HG02852 (cell line): Measurements from ENCODE around the gene RORB.

Experiments used
- ATAC-seq: cut with Tn5 transposase; IDR thresholded peaks from one replicate; pipeline ENCODE4 v1.9.1; 2021; ENCODE audit warnings: mild to moderate bottlenecking, moderate library complexity; ENCODE audit not compliant: unreplicated experiment

The RORB gene

DNA sequence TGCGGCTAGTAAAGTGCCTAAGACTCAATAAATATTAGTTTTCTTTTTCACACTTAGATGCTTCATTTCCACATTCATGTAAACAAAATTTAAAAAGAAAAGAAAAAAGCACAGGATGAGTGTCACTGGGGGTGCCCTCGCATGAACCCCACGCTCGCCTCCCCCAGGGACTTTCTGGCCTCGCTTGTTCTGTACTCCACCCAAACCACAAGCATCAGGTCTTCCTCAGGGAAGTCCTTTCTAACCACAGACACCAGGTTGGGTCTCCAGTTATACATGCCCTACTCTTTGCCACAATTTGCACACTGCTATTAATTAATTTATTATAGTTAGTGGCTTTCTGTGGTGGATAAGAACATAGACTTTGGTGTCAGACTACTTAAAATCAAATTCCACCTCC is 92.4 kb downstream of the RORB start:
- ATAC-seq, result peak; percentile 61

DNA sequence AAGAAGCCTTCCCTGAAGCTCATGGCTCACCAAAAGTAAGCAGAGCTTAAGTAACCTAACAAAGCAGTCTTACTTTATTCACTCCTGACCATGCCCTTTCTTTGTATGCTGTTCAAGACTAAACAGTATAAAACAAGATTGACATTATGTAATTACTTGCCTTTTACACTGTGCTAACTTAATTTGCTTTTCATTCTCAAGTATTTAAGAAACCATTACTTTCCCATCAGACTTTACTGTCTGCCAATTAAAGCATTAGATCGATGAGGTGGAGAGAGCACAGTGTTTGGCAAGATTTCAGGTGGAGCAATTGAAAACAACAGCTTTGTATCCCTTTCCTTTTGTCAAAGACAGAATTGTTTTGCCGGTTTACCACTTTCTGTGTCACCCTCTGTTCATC is 98.2 kb downstream of the RORB start:
- ATAC-seq, result no peak

GRCh38 chr9:74598874-74599273 is 101.7 kb downstream of the RORB start:
- ATAC-seq, result no peak

DNA sequence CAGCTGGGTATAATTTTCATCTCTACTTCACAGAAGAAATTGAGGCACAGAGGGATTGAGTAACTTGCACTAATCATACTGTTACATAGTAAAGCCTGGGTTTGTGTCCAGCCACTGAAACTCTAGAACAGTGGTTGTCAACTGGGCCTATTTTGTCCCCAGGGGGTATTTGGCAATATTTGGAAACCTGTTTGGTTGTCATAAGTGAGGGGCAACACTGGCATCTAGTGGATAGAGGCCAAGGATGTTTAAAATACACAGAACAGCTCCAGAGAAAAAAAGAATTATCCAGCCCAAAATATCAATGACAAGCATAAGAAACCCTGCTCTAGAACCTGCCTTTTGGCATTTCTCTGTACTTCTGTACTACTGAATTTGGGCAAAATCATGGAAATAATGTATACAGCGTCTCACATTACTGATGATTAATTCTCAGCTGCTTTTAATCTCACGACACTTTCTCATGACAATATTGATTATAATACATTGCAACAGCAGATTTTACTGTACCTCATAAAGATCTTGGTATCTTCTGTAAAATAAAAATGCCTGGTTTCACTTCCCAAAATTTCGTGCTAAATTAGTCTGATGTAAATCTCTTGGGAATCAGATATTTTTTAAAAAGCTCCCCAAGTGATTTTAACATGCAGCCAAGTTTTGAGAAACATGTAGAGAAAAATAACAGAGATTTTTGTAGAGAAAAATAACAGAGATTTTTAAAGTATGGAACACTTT is 112.7 kb downstream of the RORB start:
- ATAC-seq, result no peak

DNA sequence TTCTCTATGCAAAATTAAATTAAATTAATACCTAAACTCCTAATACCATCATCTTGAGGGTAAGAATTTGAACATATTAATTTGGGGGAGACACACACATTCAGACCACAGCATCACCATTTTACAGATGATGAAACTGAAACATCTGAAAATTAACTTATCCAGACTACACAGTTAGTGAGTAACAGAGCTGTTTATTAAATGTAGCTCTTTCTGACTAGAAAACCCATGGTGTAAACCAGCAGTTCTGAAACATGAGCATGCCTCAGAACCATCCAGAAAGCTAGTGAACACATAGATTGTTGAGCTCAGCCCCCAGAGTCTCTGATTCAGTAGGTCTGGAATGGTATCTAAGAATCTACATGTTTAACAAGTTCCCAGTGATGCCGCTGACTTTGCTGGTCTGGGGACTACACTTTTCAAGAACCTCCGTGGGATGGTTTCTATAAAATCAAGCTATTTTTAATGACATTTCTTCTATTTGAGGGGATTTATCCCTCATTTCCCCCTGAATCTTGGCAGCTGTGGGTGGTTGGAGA is 113.5 kb downstream of the RORB start:
- ATAC-seq, result no peak

GRCh38 chr9:74630228-74630627 is 133.1 kb downstream of the RORB start:
- no peak for ATAC-seq

DNA sequence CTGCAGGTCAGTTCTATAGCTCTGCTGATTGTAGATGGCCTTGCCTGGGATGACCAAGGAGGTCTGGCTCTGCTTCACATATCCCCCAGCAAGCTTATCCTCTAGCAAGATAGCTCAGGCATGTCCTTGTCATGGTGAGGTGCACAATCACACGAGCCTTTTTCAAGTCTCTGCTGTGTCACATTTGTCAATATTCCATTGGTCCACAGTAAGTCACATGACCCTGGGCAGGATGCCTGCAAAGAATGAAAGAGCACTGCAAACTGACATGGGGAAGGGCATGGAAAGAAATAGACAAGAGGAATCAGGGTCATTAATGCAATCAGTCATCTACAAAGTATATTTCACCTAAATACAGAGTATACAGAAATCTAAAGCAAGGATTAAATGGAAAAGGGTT is 142.0 kb downstream of the RORB start:
- ATAC-seq, result no peak

DNA sequence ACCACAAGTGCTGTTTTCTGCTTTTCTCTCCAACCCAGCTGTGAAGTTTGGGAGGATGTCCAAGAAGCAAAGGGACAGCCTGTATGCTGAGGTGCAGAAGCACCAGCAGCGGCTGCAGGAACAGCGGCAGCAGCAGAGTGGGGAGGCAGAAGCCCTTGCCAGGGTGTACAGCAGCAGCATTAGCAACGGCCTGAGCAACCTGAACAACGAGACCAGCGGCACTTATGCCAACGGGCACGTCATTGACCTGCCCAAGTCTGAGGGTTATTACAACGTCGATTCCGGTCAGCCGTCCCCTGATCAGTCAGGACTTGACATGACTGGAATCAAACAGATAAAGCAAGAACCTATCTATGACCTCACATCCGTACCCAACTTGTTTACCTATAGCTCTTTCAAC is 145.2 kb downstream of the RORB start:
- ATAC-seq, result no peak

- ATAC-seq, result no peak
Measured at GRCh38 chr9:74643303-74643923, 146.3 kb downstream of the RORB start.

DNA sequence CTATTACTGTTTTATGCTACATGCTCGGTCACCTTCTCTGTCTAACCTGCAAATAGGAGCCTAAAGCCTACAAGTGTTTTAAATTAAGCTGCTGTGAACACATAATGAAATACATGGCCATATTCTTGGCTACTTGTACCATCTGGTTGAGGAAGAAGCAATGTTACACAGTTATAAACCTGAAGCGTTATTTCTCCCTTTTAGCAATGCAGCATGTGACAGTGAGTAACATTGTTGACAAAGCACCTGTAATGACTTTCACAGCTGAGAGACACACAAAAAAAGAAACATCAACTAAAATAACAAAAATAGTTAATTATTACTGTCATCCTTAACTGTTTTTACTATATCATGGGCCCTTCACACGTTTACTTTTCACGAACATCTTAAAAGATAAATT is 146.9 kb downstream of the RORB start:
- no peak for ATAC-seq

DNA sequence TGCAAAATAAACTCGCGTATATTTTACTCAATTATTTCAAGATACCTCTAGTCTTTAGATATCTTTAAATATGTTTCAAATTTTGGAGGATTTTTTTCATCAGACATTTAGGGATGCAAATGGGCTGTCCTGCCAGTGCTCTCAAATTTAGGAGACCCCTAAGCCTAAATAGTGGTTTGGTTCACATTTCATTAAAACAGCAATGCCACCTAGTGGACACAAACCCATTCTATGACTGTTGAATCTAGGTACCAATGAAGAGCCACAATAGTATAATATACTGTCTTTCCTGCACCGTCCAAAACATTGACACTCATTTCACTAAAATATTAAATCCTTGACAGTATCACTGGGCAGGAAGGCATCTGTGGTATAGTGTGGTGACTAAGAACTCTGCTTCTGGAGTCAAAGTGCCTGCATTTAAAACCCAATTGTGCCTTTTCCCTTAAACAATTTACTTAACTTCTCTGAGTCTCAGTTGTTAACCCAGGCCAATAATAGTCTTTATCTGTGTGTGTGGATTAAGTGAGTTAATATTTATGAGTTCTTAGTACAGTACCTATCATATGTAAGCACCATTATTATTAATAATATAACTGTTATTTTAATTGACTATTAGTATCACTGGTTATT is 148.0 kb downstream of the RORB start:
- no peak for ATAC-seq

DNA sequence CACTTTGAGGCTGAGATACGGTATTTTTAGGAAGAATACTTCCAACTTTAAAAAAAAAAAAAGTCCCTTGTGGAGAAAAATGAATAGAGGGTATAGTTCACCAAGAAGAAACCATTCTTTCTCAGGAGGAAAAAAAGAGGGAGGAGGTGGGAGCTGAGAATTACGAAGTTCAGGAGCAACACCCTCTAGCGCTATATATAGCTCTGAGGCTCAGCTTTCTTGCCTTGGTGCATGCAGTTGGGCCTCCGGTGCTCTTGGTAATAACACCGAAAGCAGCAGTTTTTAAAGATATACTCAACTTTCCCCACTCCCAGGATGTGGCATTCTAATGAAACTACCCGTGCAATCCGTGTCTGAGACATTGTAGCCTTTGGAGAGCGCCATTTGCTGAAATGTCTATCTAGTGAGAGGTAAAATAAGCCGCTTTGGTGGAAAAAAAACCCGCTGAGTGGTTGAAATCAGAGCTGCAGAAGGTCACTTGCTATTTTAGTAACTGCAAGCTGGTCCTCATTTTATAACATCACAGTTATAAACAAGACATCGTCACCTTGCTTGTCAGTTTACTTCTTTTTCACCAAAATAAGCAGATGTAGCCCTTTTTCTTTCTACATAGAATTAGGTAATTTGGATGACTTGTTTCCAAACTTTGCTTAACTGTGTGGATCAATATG is 156.4 kb downstream of the RORB start:
- no peak for ATAC-seq

- no peak for ATAC-seq
Measured at GRCh38 chr9:74662674-74663073, 165.5 kb downstream of the RORB start.

DNA sequence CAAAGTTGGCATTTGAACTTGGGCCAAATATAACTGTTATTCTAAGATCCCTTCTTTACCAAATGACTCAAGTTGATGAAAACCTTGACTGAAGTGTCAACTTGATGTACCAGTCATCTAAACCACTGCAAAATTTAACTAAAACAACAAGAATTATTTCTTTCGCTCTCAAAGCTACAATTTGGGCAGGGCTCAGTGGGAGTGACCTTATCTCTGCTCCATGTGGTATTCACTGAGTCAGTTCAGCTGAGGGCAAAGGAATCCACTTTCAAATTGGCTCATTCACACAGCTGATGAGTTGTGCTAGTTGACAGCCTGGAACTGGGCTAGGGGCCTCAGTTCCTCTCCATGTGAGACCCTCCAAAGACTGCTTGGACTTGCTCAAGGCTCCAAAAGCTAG is 166.3 kb downstream of the RORB start:
- ATAC-seq, result no peak

- ATAC-seq, result no peak
Measured at GRCh38 chr9:74666625-74667316, 169.6 kb downstream of the RORB start.

- ATAC-seq, result no peak
Measured at GRCh38 chr9:74672237-74672636, 175.1 kb downstream of the RORB start.

- ATAC-seq, result no peak
Measured at GRCh38 chr9:74674077-74674476, 176.9 kb downstream of the RORB start.

DNA sequence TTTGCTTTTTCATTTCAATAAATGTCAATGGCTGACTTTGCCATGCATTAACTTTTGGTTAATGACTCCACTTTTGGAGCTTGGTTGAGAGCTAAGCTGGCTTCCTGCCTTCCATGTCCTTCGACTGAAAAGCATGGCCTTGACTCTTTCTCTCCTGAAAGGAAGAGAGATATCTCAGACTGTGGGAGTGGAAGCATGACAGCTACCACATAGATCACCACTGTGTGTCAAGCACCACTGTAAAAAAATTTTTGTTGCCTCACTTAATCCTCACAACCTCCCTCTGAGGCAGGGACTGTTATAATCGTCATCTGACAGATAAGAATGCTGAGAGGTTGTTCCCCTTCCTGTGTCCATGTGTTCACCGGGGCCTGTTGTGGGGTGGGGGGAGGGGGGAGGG is 184.8 kb downstream of the RORB start:
- no peak for ATAC-seq

- no peak for ATAC-seq
Measured at GRCh38 chr9:74683322-74683721, 186.2 kb downstream of the RORB start.

DNA sequence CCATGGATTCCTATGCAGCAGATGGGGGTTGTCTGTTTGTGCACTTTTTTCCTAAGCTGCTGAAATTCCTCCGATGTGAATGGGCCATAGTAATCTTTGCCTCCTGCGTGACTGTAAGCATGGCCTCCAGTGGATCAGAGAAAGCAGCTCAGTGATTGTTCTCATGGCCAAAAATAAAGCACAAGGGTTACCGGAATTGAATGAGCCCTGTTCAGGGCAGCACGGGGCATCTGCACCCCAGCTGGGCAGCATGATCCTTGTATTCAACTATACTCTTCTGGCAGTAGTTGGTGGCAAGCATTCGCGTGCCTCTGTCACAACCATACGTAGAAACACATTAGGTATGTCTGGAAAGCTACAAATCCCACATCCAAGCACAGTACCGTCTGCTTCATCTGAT is 193.9 kb downstream of the RORB start:
- ATAC-seq, result no peak

DNA sequence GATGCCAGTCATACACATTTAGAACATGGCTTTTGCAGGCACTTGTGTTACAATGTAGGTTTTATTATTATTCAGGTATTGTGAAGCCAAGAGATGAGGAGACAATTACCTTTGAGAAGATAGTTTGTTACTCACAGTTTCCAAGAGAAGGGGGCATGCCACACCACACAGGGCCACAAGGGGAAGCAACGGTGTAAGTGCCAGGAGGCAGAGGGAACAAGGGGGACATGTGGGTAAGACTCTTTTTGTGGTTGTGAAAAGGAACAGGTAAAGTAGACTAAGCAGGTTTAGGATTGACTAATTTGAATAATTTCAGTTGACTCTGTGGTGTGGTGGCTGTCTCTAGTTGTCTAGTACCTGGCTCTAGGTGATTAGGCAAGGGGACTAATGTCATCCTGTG is 199.4 kb downstream of the RORB start:
- ATAC-seq, result no peak
